Hepatic stellate cell (primary cell): ENCODE results near the gene TTC19.
"Not testable (repeated sequence)": the region's sequence is repeated elsewhere in the genome, so short reads cannot be mapped to it uniquely, and the experiment has no call there.

ENCODE experiments used
- DNase-seq: peaks from one replicate; pipeline ENCODE4 v3.0.0; 2011; ENCODE audit warnings: low spot score

TTC19 gene

GRCh38 chr17:16027708-16028584, 28.3 kb downstream of the TTC19 start:
- DNase-seq, result peak; percentile 77

GRCh38 chr17:16033729-16034349, 34.2 kb downstream of the TTC19 start:
- no peak for DNase-seq

- no peak for DNase-seq
These were observed 36.6 kb downstream of the TTC19 start for GRCh38 chr17:16036261-16036660.

GRCh38 chr17:16037636-16038035, 38.0 kb downstream of the TTC19 start:
- DNase-seq, result no peak

- DNase-seq, result peak; percentile 13
These were observed 41.2 kb downstream of the TTC19 start for GRCh38 chr17:16040710-16041251.

GRCh38 chr17:16044487-16044886, 44.9 kb downstream of the TTC19 start:
- DNase-seq, result no peak

- DNase-seq, result no peak
These were observed 47.3 kb downstream of the TTC19 start for GRCh38 chr17:16046966-16047365.

- no peak for DNase-seq
These were observed 49.3 kb downstream of the TTC19 start for GRCh38 chr17:16048811-16049449.

- no peak for DNase-seq
These were observed 51.2 kb downstream of the TTC19 start for GRCh38 chr17:16050844-16051243.

- no peak for DNase-seq
These were observed 52.9 kb downstream of the TTC19 start for GRCh38 chr17:16052486-16052885.

GRCh38 chr17:16055139-16055538, 55.5 kb downstream of the TTC19 start:
- not testable (repeated sequence) for DNase-seq

GRCh38 chr17:16061631-16062030, 62.0 kb downstream of the TTC19 start:
- DNase-seq, result no peak

GRCh38 chr17:16066125-16066524, 66.5 kb downstream of the TTC19 start:
- no peak for DNase-seq

GRCh38 chr17:16068323-16068722, 68.7 kb downstream of the TTC19 start:
- no peak for DNase-seq

GRCh38 chr17:16072031-16072430, 72.4 kb downstream of the TTC19 start:
- DNase-seq, result no peak

- DNase-seq, result no peak
These were observed 74.2 kb downstream of the TTC19 start for GRCh38 chr17:16073845-16074244.

GRCh38 chr17:16074423-16074822, 74.8 kb downstream of the TTC19 start:
- no peak for DNase-seq

GRCh38 chr17:16075949-16076348, 76.3 kb downstream of the TTC19 start:
- no peak for DNase-seq
